ENCODE measurements around the gene WDR45B. TPM values are rescaled to one million over a fixed set of nuclear protein-coding genes. Genes with fewer than 3 reads are reported as not detected.
A peak's percentile ranks its signal among the peaks of the same experiment; 100 is the strongest.

Gene WDR45B
- total RNA-seq, 1 donor from 2014 or later, result 63.8 TPM

GRCh38 chr17:82627405-82627804 is 20.8 kb downstream of the WDR45B start:
- ATAC-seq, result peak; percentile 38

- ATAC-seq, result no peak
These were observed 24.5 kb downstream of the WDR45B start for GRCh38 chr17:82623707-82624106.

- ATAC-seq, result no peak
These were observed 28.6 kb downstream of the WDR45B start for GRCh38 chr17:82619641-82620040.

GRCh38 chr17:82619211-82619610 is 29.0 kb downstream of the WDR45B start:
- no peak for ATAC-seq

- ATAC-seq, result no peak
These were observed 32.1 kb downstream of the WDR45B start for GRCh38 chr17:82616021-82616711.

GRCh38 chr17:82615084-82616020 is 32.9 kb downstream of the WDR45B start:
- ATAC-seq, result no peak

GRCh38 chr17:82614095-82614631 is 34.1 kb downstream of the WDR45B start:
- ATAC-seq, result no peak

GRCh38 chr17:82613283-82614094 is 34.8 kb downstream of the WDR45B start:
- peak; percentile 69 for ATAC-seq

GRCh38 chr17:82611140-82612058 is 36.8 kb downstream of the WDR45B start:
- no peak for ATAC-seq

- no peak for ATAC-seq
These were observed 38.6 kb downstream of the WDR45B start for GRCh38 chr17:82609655-82610054.

- ATAC-seq, result no peak
These were observed 39.4 kb downstream of the WDR45B start for GRCh38 chr17:82608816-82609215.

GRCh38 chr17:82605939-82606600 is 42.2 kb downstream of the WDR45B start:
- ATAC-seq, result peak; percentile 70

- ATAC-seq, result no peak
These were observed 43.7 kb downstream of the WDR45B start for GRCh38 chr17:82604532-82604931.

- ATAC-seq, result peak; percentile 16
These were observed 44.2 kb downstream of the WDR45B start for GRCh38 chr17:82603981-82604448.

GRCh38 chr17:82602986-82603710 is 45.1 kb downstream of the WDR45B start:
- no peak for ATAC-seq

GRCh38 chr17:82602487-82602886 is 45.8 kb downstream of the WDR45B start:
- ATAC-seq, result no peak

- ATAC-seq, result no peak
These were observed 46.7 kb downstream of the WDR45B start for GRCh38 chr17:82601447-82602000.

GRCh38 chr17:82600731-82601446 is 47.4 kb downstream of the WDR45B start:
- ATAC-seq, result no peak
